SK-N-SH treated with all-trans-retinoic acid at 6 μM for 48 hours (cell line): Measurements from ENCODE around the gene TLDC2.
"Not testable (repeated sequence)": the region's sequence is repeated elsewhere in the genome, so short reads cannot be mapped to it uniquely, and the experiment has no call there.

ENCODE experiments used
- ATAC-seq: fragments of 200-7000 bp; cut with Tn5 transposase; 3 replicates; pipeline ENCODE4 v1.9.1; 2020; ENCODE audit warnings: mild to moderate bottlenecking, moderate library complexity
- ARNTL ChIP-seq: fragments of 450-650 bp; formaldehyde crosslinking; IDR thresholded peaks from 2 replicates; pipeline ENCODE4 v1.5.0; 2020; ENCODE audit warnings: low read depth, mild to moderate bottlenecking, moderate library complexity, borderline replicate concordance
- BACH2 ChIP-seq: fragments of 250-450 bp; sonication (Bioruptor Pico); IDR thresholded peaks from 2 replicates; pipeline ENCODE4 v1.9.0; 2021; ENCODE audit warnings: mild to moderate bottlenecking, borderline replicate concordance
- CSDC2 ChIP-seq: fragments of 250-450 bp; sonication (Bioruptor Pico); IDR thresholded peaks from 2 replicates; pipeline ENCODE4 v1.5.0; 2020; ENCODE audit warnings: mild to moderate bottlenecking, moderate library complexity
- ESRRG ChIP-seq: fragments of 250-450 bp; sonication (Bioruptor Pico); IDR thresholded peaks from 2 replicates; pipeline ENCODE4 v1.6.1; 2021; ENCODE audit warnings: mild to moderate bottlenecking
- GLIS3 ChIP-seq: fragments of 250-450 bp; sonication (Bioruptor Pico); IDR thresholded peaks from 2 replicates; pipeline ENCODE4 v1.5.0; 2020; ENCODE audit warnings: mild to moderate bottlenecking, moderate library complexity
- OSR1 ChIP-seq: fragments of 250-450 bp; sonication (Bioruptor Pico); IDR thresholded peaks from 2 replicates; pipeline ENCODE4 v1.8.0; 2022; ENCODE audit warnings: moderate library complexity, mild to moderate bottlenecking, inconsistent platforms
- PPARA ChIP-seq: fragments of 250-450 bp; sonication (Bioruptor Pico); IDR thresholded peaks from 2 replicates; pipeline ENCODE4 v1.5.0; 2020; ENCODE audit warnings: mild to moderate bottlenecking, borderline replicate concordance
- RARB ChIP-seq: fragments of 250-450 bp; sonication (Bioruptor Pico); IDR thresholded peaks from 2 replicates; pipeline ENCODE4 v1.8.0; 2021; ENCODE audit warnings: mild to moderate bottlenecking, moderate library complexity
- SNAI2 ChIP-seq: fragments of 250-450 bp; sonication (Bioruptor Pico); IDR thresholded peaks from 2 replicates; pipeline ENCODE4 v1.5.0; 2020; ENCODE audit warnings: mild to moderate bottlenecking, moderate library complexity
- TOX ChIP-seq: fragments of 250-450 bp; sonication (Bioruptor Pico); IDR thresholded peaks from 2 replicates; pipeline ENCODE4 v1.8.0; 2021; ENCODE audit warnings: mild to moderate bottlenecking, moderate library complexity, borderline replicate concordance
- ZC3H10 ChIP-seq: fragments of 250-450 bp; sonication (Bioruptor Pico); IDR thresholded peaks from 2 replicates; pipeline ENCODE4 v1.5.1; 2021; ENCODE audit warnings: mild to moderate bottlenecking, moderate library complexity
- ZFP3 ChIP-seq: fragments of 250-450 bp; sonication (Bioruptor Pico); IDR thresholded peaks from 2 replicates; pipeline ENCODE4 v1.5.0; 2020; ENCODE audit warnings: mild to moderate bottlenecking, moderate library complexity
- ZFP30 ChIP-seq: fragments of 450-650 bp; formaldehyde crosslinking; IDR thresholded peaks from 2 replicates; pipeline ENCODE4 v1.5.0; 2022; ENCODE audit warnings: mild to moderate bottlenecking, moderate library complexity
- ZNF565 ChIP-seq: fragments of 450-650 bp; formaldehyde crosslinking; conservative IDR thresholded peaks from 2 replicates; pipeline ENCODE4 v1.5.0; 2020; ENCODE audit warnings: low read depth, mild to moderate bottlenecking, moderate library complexity
- ZNF70 ChIP-seq: fragments of 450-650 bp; formaldehyde crosslinking; IDR thresholded peaks from 2 replicates; pipeline ENCODE4 v1.5.0; 2020; ENCODE audit warnings: mild to moderate bottlenecking, moderate library complexity
- ZNF8 ChIP-seq: fragments of 450-650 bp; formaldehyde crosslinking; IDR thresholded peaks from 2 replicates; pipeline ENCODE4 v1.5.0; 2020; ENCODE audit warnings: mild to moderate bottlenecking, moderate library complexity
- TF ChIP-seq, protein P1 (sequence below): fragments of 250-450 bp; sonication (Bioruptor Pico); IDR thresholded peaks from 2 replicates; pipeline ENCODE4 v1.8.0; 2020; ENCODE audit warnings: mild to moderate bottlenecking, moderate library complexity, borderline replicate concordance
- TF ChIP-seq, protein P2 (sequence below): fragments of 250-450 bp; sonication (Bioruptor Pico); IDR thresholded peaks from 2 replicates; pipeline ENCODE4 v1.5.0; 2020; ENCODE audit warnings: mild to moderate bottlenecking, moderate library complexity
- TF ChIP-seq, protein P3 (sequence below): fragments of 250-450 bp; sonication (Bioruptor Pico); IDR thresholded peaks from 2 replicates; pipeline ENCODE4 v1.5.1; 2021; ENCODE audit warnings: mild to moderate bottlenecking, moderate library complexity
- TF ChIP-seq, protein P4 (sequence below): fragments of 250-450 bp; sonication (Bioruptor Pico); IDR thresholded peaks from 2 replicates; pipeline ENCODE4 v1.8.0; 2021; ENCODE audit warnings: low read depth, mild to moderate bottlenecking, moderate library complexity, borderline replicate concordance

TLDC2 gene

DNA sequence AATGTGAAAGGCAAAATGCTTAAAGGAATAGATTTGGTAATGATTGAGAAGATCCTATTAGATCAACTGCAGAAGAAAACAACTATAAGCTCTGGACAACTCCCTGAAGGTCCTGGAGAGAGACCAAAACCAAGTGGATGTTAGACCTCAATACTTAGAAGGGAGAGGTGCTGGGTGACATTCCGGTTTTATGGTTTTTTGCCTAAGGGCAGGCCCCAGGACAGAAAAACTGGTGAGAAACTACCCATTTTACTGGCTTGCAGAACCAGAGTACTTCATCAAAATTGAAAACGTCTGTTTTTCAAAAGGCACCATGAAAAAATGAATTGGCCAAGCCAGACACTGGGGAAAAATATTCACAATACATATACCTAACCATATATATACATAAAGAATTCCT, 49.3 kb downstream of the TLDC2 start:
- TF ChIP-seq ZFP3 (CRISPR knock-in tag) (no peak), ZC3H10 (CRISPR knock-in tag) (no peak), RARB (CRISPR knock-in tag) (no peak), ZFP30 (CRISPR knock-in tag) (no peak), GLIS3 (CRISPR knock-in tag) (no peak), ARNTL (no peak)
- no peak for ATAC-seq

DNA sequence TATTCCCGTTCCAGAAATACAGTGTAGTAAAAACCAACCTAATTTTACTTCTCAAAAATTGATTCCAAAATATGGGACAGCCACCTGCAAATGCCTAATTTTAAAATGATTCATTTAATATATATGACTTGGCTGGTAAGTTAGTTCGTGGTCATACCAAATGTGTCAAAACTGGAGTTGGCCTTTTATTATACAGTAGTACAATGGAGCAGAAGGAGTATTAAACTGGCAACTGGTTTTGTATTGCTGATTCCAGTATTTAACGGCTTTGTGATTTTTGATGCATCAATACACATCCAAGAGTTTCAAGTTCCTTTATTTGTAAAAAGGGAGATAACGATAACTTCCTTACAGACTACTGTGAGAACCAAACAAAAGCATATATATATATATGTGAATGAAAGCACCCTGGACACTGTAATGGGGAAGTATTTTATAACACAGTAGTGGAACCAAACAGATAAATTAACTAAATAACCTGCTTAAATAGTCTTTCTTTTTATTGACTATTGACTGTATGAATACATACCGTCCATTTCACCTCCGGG, 50.8 kb downstream of the TLDC2 start:
- no peak for ATAC-seq
- no peak for TF ChIP-seq ZFP3 (CRISPR knock-in tag)
- TF ChIP-seq, protein P1, sequence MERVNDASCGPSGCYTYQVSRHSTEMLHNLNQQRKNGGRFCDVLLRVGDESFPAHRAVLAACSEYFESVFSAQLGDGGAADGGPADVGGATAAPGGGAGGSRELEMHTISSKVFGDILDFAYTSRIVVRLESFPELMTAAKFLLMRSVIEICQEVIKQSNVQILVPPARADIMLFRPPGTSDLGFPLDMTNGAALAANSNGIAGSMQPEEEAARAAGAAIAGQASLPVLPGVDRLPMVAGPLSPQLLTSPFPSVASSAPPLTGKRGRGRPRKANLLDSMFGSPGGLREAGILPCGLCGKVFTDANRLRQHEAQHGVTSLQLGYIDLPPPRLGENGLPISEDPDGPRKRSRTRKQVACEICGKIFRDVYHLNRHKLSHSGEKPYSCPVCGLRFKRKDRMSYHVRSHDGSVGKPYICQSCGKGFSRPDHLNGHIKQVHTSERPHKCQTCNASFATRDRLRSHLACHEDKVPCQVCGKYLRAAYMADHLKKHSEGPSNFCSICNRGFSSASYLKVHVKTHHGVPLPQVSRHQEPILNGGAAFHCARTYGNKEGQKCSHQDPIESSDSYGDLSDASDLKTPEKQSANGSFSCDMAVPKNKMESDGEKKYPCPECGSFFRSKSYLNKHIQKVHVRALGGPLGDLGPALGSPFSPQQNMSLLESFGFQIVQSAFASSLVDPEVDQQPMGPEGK (CRISPR knock-in tag): no peak
- no peak for TF ChIP-seq PPARA (CRISPR knock-in tag)
- TF ChIP-seq, protein P2, sequence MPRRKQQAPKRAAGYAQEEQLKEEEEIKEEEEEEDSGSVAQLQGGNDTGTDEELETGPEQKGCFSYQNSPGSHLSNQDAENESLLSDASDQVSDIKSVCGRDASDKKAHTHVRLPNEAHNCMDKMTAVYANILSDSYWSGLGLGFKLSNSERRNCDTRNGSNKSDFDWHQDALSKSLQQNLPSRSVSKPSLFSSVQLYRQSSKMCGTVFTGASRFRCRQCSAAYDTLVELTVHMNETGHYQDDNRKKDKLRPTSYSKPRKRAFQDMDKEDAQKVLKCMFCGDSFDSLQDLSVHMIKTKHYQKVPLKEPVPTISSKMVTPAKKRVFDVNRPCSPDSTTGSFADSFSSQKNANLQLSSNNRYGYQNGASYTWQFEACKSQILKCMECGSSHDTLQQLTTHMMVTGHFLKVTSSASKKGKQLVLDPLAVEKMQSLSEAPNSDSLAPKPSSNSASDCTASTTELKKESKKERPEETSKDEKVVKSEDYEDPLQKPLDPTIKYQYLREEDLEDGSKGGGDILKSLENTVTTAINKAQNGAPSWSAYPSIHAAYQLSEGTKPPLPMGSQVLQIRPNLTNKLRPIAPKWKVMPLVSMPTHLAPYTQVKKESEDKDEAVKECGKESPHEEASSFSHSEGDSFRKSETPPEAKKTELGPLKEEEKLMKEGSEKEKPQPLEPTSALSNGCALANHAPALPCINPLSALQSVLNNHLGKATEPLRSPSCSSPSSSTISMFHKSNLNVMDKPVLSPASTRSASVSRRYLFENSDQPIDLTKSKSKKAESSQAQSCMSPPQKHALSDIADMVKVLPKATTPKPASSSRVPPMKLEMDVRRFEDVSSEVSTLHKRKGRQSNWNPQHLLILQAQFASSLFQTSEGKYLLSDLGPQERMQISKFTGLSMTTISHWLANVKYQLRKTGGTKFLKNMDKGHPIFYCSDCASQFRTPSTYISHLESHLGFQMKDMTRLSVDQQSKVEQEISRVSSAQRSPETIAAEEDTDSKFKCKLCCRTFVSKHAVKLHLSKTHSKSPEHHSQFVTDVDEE: no peak
- no peak for TF ChIP-seq OSR1 (CRISPR knock-in tag)

DNA sequence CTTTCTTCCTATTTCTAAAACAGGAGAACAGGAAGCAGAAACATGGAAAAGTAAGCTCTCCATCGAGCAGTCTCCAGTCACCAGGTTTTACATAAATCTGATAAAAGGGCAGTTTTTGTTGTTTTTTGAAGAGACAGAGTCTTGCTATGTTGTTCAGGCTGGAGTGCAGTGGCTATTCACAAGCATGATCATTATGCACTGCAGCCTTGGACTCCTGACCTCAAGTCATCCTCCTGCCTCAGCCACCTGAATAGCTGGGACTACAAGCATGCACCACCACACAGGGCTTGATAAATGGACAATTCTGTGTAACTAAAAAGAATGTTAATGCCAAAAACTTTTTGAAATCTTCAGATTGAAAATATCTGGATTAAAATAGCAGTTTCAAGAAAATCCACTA, 51.8 kb downstream of the TLDC2 start:
- TF ChIP-seq BACH2 (no peak), GLIS3 (CRISPR knock-in tag) (no peak), ZFP30 (CRISPR knock-in tag) (no peak), ARNTL (no peak), RARB (CRISPR knock-in tag) (no peak), SNAI2 (no peak), ZNF8 (no peak), TOX (CRISPR knock-in tag) (no peak), ZNF565 (no peak), ESRRG (no peak), CSDC2 (CRISPR knock-in tag) (no peak)
- TF ChIP-seq, protein P1 (CRISPR knock-in tag): no peak
- TF ChIP-seq, protein P3, sequence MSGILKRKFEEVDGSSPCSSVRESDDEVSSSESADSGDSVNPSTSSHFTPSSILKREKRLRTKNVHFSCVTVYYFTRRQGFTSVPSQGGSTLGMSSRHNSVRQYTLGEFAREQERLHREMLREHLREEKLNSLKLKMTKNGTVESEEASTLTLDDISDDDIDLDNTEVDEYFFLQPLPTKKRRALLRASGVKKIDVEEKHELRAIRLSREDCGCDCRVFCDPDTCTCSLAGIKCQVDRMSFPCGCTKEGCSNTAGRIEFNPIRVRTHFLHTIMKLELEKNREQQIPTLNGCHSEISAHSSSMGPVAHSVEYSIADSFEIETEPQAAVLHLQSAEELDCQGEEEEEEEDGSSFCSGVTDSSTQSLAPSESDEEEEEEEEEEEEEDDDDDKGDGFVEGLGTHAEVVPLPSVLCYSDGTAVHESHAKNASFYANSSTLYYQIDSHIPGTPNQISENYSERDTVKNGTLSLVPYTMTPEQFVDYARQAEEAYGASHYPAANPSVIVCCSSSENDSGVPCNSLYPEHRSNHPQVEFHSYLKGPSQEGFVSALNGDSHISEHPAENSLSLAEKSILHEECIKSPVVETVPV (CRISPR knock-in tag): no peak
- TF ChIP-seq, all 23 proteins: peak for 0
- no peak for ATAC-seq

DNA sequence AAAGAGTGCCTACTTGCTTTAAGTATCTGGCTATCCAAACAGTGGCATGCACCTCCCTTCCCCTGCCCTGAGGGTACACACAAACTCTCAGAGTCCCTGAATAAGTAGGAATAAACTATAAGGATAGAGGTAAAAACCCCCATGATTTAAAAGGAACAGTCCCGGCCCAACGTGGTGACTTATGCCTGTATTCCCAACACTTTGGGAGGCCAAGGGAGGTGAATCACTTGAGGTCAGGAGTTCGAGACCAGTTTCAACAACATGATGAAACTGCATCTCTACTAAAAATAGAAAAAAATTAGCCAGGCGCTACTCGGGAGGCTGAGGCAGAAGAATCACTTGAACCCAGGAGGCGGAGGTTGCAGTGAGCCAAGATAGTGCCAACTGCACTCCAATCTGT, 53.4 kb downstream of the TLDC2 start:
- no peak for ATAC-seq

DNA sequence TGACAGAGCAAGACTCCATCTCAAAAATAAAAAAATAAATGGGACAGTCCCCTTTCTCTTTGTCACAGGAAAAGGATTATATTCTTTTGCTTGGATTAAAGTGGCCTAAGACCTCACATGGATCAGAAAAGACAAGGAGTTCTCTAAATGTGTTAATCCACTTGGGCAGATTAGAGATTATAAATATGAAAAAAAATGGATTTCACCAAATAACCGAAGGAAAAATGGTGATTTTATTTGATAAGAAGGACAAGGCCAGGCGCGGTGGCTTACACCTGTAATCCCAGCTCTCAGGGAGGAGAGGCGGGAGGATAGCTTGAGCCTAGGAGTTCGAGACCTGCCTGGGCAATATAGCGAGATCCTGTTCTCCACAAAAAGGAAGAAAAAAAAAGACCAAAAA, 53.8 kb downstream of the TLDC2 start:
- TF ChIP-seq, protein P4, sequence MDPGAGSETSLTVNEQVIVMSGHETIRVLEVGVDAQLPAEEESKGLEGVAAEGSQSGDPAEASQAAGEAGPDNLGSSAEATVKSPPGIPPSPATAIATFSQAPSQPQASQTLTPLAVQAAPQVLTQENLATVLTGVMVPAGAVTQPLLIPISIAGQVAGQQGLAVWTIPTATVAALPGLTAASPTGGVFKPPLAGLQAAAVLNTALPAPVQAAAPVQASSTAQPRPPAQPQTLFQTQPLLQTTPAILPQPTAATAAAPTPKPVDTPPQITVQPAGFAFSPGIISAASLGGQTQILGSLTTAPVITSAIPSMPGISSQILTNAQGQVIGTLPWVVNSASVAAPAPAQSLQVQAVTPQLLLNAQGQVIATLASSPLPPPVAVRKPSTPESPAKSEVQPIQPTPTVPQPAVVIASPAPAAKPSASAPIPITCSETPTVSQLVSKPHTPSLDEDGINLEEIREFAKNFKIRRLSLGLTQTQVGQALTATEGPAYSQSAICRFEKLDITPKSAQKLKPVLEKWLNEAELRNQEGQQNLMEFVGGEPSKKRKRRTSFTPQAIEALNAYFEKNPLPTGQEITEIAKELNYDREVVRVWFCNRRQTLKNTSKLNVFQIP (CRISPR knock-in tag): no peak
- TF ChIP-seq ZNF70 (CRISPR knock-in tag): no peak
- TF ChIP-seq OSR1 (CRISPR knock-in tag): no peak
- no peak for TF ChIP-seq ARNTL
- no peak for TF ChIP-seq BACH2
- TF ChIP-seq, all 23 proteins: peak for 0
- no peak for ATAC-seq

More for the DNA sequence above, 53.4 kb downstream of the TLDC2 start:
- TF ChIP-seq RARB (CRISPR knock-in tag) (no peak), BACH2 (no peak), ZFP30 (CRISPR knock-in tag) (no peak), CSDC2 (CRISPR knock-in tag) (no peak), TOX (CRISPR knock-in tag) (no peak), ZNF8 (no peak), ZC3H10 (CRISPR knock-in tag) (no peak)

DNA sequence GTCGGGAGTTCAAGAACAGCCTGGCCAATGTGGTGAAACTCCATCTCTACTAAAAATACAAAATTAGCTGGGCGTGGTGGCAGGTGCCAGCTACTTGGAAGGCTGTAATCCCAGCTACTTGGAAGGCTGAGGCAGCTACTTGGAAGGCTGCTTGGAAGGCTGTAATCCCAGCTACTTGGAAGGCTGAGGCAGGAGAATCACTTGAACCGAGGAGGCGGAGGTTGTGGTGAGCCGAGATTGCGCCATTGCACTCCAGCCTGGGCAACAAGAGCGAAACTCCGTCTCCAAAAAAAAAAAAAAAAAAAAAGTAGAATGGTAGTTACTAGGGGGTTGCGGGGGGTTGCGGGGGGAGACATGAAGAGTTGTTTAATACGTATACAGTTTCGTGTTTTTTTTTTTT, 56.1 kb downstream of the TLDC2 start:
- not testable (repeated sequence) for ATAC-seq
